Hepatocyte (in vitro differentiated cells): Measurements from ENCODE around the gene USP32.

Experiments used
- EZH2 ChIP-seq: fragments of 200-600 bp; sonication (generic); IDR thresholded peaks from 2 replicates; pipeline ENCODE4 v1.6.1; 2016; ENCODE audit warnings: antibody characterized with exemption, mild to moderate bottlenecking, borderline replicate concordance
- TF ChIP-seq, protein P1 (sequence below): fragments of 200-600 bp; sonication (generic); IDR thresholded peaks from 2 replicates; pipeline ENCODE4 v1.5.1; 2016; ENCODE audit warnings: antibody characterized with exemption, mild to moderate bottlenecking; ENCODE audit not compliant: poor library complexity

DNA sequence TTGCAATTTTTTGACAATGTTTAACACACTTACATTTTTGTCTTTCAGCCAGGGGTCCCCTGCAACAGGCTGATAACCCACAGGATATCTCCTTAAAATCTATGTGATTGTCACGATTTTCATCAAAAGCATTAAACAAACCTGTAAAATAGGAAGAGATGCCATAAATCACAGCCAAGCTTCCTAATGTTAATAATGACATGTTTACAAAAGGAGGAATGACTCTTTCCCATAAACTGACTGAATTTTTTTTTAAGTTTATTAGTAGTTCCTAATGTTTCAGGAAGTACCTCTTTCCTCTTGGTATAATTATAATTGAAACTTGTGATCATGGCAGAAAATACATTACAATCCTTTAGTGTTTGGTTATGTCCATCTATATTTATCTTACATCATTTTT, 122.5 kb downstream of the USP32 start:
- TF ChIP-seq, protein P1, sequence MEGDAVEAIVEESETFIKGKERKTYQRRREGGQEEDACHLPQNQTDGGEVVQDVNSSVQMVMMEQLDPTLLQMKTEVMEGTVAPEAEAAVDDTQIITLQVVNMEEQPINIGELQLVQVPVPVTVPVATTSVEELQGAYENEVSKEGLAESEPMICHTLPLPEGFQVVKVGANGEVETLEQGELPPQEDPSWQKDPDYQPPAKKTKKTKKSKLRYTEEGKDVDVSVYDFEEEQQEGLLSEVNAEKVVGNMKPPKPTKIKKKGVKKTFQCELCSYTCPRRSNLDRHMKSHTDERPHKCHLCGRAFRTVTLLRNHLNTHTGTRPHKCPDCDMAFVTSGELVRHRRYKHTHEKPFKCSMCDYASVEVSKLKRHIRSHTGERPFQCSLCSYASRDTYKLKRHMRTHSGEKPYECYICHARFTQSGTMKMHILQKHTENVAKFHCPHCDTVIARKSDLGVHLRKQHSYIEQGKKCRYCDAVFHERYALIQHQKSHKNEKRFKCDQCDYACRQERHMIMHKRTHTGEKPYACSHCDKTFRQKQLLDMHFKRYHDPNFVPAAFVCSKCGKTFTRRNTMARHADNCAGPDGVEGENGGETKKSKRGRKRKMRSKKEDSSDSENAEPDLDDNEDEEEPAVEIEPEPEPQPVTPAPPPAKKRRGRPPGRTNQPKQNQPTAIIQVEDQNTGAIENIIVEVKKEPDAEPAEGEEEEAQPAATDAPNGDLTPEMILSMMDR = no peak
- TF ChIP-seq EZH2 = no peak
